ENCODE measurements around the gene PNKD.

PNKD gene

GRCh38 chr2:218395826-218396687, 125.7 kb downstream of the PNKD start:
- peak; percentile 84 to 89 for DNase-seq (ENCODE audit: low read depth in 2 of 2)
